ENCODE results near the gene ZNF407. TPM values are rescaled to one million over a fixed set of nuclear protein-coding genes. Genes with fewer than 3 reads are reported as not detected.

The ZNF407 gene
- total and polyA plus RNA-seq, 2 of the 13 experiments (the other 11 are each of a cell fraction or from before 2014, with no cell fraction given), result 2.3 to 8.7 TPM

GRCh38 chr18:74834424-74835309, 237.0 kb downstream of the ZNF407 start:
- Histone ChIP-seq H3K27me3 (ENCODE audit: control insufficient read depth in 1 of 2, insufficient read depth in 2 of 2, low read length in 2 of 2) (no peaks in the 10 kb centered on the region), H3K27ac (ENCODE audit: extremely low read length, insufficient read depth, low read length) (peak overlapping the region; percentile 26), H4K20me1 (ENCODE audit: insufficient read depth, low read length) (no peaks in the 10 kb centered on the region), H3K4me3 (replicated peaks in 1 of 3; ENCODE audit: insufficient read depth in 1 of 3, low read depth in 2 of 3, low read length in 3 of 3) (no peak overlapping the region), H3K4me2 (ENCODE audit: low read depth, low read length) (peak overlapping the region; percentile 56), H3K79me2 (ENCODE audit: insufficient read depth, low read length) (no peaks in the 10 kb centered on the region), H3K9me3 (ENCODE audit: low read length) (no peaks in the 10 kb centered on the region), H3K36me3 (replicated peaks in 1 of 2; ENCODE audit: control insufficient read depth in 1 of 2, insufficient read depth in 2 of 2, low read length in 2 of 2) (no peaks in the 10 kb centered on the region), H3K4me1 (ENCODE audit: insufficient read depth, low read length) (peaks cover 40% of the 10 kb centered on the region), H2AFZ (ENCODE audit: low read length) (no peak overlapping the region), H3K9ac (ENCODE audit: insufficient read depth, low read depth, low read length) (0 out of 2 replicates have a peak overlapping the region, but pooled peaks have one; percentile 24)
- DNase-seq (ENCODE audit: low spot score) (peak; percentile 25), FAIRE-seq (peak; percentile 64), ATAC-seq (peak; percentile 71)
- ChIA-PET POLR2A (no interaction called here), CTCF (ENCODE audit: low intra/inter-chr PET ratio, low total read pairs) (no interaction called here)
- intact Hi-C loops (cut with micrococcal nuclease; ENCODE audit: unreplicated experiment), result no loop called here
- WGBS (ENCODE audit: low lambda C conversion rate), result 55% methylated on average over 9 of the region's 9 CpGs
- in situ Hi-C loops (cut with HindIII; ENCODE audit: extremely low pct_ligation_motif_present, low pct_unique_long_range_greater_than_20kb), result no loop called here
- no TSS peak for BruUV-seq (replicated peaks)
- TF ChIP-seq ZFY (CRISPR knock-in tag; IDR thresholded peaks at IDR 0.05) (no peak; the same call in 1 of the 2 replicates), ZMYM4 (CRISPR knock-in tag; IDR thresholded peaks at IDR 0.05) (peak; percentile 40; the same call in 1 of the 2 replicates), HOMEZ (CRISPR knock-in tag; IDR thresholded peaks at IDR 0.05; ENCODE audit: low read depth) (peak; percentile 37; the same call in 1 of the 2 replicates), ZNF644 (CRISPR knock-in tag; IDR thresholded peaks at IDR 0.05; ENCODE audit: low read depth) (peak; percentile 49; the same call in 1 of the 2 replicates), GTF2F1 (IDR thresholded peaks at IDR 0.05; ENCODE audit: low read length) (no peak), ZNF512 (CRISPR knock-in tag; IDR thresholded peaks at IDR 0.05) (no peak), EHMT2 (IDR thresholded peaks at IDR 0.05; ENCODE audit: borderline replicate concordance, low read depth, low read length) (peak; percentile 70; the same call in 1 of the 2 replicates), DBP (CRISPR knock-in tag; IDR thresholded peaks at IDR 0.05; ENCODE audit: not compliant biosample characterization) (no peak), HNF4A (CRISPR knock-in tag; IDR thresholded peaks at IDR 0.05) (peak; percentile 56), FOXC1 (CRISPR knock-in tag; IDR thresholded peaks at IDR 0.05; ENCODE audit: borderline replicate concordance) (no peak), PHB2 (IDR thresholded peaks at IDR 0.05; ENCODE audit: partially characterized antibody) (no peak), NCOA1 (CRISPR knock-in tag; IDR thresholded peaks at IDR 0.05) (no peak), ZFYVE20 (CRISPR knock-in tag; IDR thresholded peaks at IDR 0.05; ENCODE audit: borderline replicate concordance, low read depth) (no peak), HNF4G (IDR thresholded peaks at IDR 0.05; ENCODE audit: borderline replicate concordance, low read depth, low read length) (peak; percentile 18; the same call in 1 of the 2 replicates), HNF4G (CRISPR knock-in tag; IDR thresholded peaks at IDR 0.05; ENCODE audit: borderline replicate concordance, low read depth) (no peak), POLR2AphosphoS5 (IDR thresholded peaks at IDR 0.05; ENCODE audit: low read depth, low read length) (no peak), SALL1 (CRISPR knock-in tag; IDR thresholded peaks at IDR 0.05) (peak; percentile 42; the same call in 1 of the 2 replicates), SAP130 (CRISPR knock-in tag; IDR thresholded peaks at IDR 0.05; ENCODE audit: low read depth) (0 out of 2 replicates have a peak, but pooled peaks have one; percentile 10), SKI (IDR thresholded peaks at IDR 0.05; ENCODE audit: partially characterized antibody) (no peak), NCOR1 (IDR thresholded peaks at IDR 0.05; ENCODE audit: borderline replicate concordance, low read length) (peak; percentile 45; the same call in 1 of the 2 replicates), ZNF44 (CRISPR knock-in tag; IDR thresholded peaks at IDR 0.05) (no peak), ZNF614 (CRISPR knock-in tag; IDR thresholded peaks at IDR 0.05; ENCODE audit: borderline replicate concordance) (no peak)
